HG03558 (cell line): Measurements from ENCODE around the gene TUFM.
"Not testable (repeated sequence)": the region's sequence is repeated elsewhere in the genome, so short reads cannot be mapped to it uniquely, and the experiment has no call there.

Experiments used
- ATAC-seq: cut with Tn5 transposase; IDR thresholded peaks from one replicate; pipeline ENCODE4 v1.9.1; 2021; ENCODE audit warnings: moderate number of reproducible peaks; ENCODE audit not compliant: unreplicated experiment; ENCODE audit errors: extremely low read depth

TUFM gene

DNA sequence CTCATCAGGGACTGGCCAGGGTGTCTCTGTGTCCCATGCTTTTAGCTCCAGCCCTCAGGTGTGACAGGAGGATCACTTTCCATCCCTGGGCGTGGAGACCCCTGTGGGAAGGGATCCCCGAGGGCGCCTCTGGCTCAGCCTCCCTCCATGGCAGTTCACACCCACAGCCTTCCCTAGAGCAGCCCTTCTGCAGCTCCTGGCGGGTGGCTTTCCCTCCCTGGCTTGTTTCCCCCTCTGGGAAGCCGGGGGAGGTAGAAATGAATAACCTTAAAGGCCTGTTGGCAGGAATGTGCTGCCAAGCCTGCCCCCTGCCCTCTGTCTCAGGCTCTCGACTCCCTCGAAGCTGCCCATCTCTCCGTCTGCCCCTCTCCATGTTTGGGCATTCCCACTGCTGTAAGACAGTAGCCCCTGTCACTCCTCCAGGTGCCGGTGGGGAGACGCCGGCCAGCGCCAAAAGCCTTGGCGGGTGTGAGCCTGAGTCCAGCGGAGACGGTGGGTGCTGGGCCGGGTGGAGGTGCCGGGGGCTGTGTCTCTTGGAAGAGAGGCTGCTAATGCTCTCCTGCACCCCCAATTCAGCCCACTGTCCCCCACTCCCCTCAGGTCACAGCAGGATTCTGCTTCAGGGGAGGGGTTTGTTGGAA, 30.0 kb upstream of the TUFM start:
- no peak for ATAC-seq

DNA sequence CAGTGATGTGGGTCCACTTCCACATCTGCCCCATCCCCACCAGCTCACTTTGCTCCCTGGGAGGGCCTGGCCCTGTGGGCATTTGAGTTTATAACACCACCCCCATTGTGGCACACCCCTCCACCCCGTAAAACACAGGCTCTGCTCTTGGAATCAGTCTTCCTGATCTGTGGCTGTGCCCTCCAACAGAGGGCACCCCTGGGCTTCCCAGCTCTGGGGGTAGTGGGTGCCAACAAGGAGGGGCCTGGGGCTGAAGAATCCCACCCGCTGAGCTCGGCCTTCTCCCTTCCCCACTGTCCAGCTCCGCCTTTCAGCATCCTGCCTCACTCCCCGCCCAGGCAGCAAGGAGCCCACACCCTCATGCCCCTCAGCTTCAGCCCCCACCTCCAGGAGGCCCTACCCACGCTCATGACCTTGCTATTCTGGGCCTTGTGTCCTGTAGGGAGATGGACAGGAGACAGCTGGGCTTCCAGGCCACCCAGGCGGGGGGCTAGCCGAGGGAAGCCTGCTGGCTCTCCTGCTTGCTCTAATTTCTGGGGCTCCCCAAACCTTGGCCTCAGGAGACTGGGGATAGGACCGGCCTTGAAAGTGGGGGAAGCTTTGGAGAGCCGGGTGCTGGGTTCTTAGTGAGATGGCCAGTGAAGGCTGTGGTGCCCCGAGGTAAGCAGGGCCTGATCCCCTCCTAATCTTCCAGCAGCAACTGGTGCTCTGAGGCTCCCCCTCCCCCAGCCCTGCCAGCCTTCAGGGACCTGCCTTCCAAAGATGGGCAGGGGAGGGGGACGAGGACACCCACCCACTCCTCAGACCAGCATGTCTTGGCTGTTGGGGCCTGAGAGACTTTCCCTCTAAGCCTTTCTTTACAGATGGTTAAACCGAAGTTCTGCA, 29.2 kb upstream of the TUFM start:
- no peak for ATAC-seq

DNA sequence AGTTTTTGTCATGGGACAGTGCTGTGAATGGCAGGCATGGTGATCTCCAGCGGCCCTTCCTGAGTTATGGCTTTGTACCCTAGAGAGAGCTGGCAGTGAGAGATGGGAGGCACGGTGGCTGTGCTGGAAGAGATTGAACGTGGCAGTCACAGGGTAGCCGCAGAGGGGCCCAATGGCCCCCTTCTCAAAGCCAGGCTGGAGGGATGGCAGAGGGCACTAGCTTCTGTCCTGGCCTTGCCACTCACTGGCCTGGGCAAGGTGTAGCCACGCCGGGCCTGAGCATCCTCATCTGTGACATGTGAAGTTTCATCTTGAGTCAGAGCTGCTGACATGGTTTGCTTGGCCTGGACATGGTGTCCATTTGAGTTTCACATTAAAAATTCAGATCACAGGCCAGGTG, 28.3 kb upstream of the TUFM start:
- ATAC-seq: no peak

DNA sequence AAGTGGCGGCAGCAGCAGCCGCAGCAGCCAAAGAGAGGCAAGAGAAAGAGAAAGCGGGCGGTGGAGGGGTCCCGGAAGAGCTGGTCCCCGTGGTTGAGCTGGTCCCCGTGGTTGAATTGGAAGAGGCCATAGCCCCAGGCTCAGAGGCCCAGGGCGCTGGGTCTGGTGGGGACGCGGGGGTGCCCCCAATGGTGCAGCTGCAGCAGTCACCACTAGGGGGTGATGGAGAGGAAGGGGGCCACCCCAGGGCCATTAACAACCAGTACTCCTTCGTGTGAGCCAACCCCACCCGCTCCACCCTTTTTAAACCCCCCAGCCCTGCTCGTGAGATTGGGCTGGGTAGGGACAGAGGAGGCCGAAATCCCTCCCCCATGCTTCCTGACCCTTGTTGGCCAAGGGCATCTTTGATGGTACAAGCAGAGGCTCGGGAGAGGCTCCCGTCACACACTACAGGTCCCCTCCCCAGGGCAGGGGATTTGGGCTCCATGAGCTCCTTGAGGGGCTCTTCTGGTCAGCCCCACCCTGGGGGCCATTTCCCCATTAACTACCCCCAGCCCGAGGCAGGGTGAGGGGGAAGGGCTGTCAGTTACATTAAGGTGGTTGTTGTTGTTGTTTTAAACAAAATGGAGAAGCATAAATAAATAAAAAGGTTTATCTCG, 27.5 kb upstream of the TUFM start:
- ATAC-seq: no peak

DNA sequence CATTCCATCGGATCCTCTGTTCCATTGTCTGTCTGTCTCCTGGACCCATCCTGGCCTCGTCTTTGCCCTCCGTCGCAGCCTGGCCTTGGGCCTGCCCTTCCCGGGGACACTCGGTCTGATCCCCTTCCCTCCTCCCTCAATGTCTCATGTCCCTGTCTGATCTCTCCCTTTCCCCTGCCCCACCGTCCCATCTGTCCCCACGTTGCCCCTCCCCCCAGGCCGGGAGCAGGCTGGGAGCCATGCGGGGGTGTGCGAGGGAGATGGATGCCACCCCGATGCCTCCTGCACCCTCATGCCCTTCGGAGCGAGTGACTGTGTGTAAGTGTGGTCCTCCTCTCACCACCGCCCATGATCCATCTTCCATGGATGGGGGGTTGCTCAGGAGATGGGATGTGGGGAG, 26.8 kb upstream of the TUFM start:
- no peak for ATAC-seq

DNA sequence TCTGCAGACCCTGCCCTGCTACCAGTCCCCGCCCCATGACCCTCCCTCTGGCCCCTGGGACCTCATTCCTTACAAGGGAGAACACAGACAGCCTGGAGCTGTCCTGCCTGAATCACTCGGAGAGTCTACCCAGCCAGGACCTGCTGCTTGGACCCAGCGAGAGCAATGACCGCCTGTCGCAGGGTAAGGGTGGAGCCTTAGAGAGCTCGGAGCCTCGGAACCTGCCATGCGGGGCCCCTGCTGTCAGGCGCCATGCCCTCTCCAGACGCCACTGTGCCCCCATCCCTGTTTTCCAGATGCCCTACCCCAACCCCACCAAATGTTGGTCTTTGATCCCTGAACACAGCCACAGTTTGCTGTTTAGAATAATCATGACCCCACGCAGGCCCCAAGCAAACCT, 23.1 kb upstream of the TUFM start:
- ATAC-seq: no peak

DNA sequence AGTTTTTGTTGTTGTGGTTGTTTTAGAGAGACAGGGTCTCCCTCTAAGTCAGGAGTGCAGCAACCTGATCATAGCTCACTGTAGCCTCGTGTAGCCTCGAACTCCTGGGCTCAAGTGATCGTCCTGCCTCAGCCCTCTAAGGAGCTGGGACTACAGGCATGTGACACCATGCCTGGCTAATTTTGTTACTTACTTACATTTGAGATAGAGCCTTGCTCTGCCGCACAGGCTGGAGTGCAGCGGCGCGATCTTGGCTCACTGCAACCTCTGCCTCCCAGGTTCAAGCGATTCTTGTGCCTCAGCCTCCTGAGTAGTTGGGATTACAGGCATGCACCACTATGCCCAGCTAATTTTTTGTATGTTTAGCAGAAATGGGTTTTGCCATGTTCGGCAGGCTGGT, 21.5 kb upstream of the TUFM start:
- not testable (repeated sequence) for ATAC-seq

DNA sequence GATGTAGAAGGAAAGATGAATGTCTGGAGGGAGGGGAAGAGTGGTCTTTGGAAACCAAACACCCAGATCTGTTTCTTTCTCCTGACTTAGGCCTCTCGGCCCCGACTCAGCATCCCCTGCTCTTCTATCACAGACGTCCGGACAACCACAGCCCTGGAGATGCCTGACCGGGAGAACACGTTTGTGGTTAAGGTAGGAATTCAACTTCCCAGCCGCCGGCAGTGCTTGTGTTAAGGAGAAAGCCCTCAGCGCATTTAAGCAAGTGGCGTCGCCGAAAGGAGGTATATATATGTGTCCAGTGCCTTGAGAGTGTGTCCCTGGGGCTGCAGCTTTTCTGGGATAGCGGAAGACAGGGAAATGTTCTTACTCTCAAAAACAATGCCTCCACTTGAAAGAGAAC, 21.1 kb upstream of the TUFM start:
- ATAC-seq: no peak

DNA sequence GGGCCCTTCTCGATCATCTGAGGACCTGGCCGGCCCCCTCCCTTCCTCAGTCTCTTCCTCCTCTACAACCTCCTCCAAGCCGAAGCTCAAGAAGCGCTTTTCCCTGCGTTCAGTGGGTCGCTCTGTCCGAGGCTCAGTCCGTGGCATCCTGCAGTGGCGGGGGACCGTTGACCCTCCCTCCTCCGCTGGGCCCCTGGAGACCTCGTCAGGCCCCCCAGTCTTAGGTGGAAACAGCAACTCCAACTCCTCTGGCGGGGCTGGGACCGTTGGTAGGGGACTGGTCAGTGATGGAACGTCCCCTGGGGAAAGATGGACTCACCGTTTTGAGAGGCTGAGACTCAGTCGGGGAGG, 20.3 kb upstream of the TUFM start:
- no peak for ATAC-seq

DNA sequence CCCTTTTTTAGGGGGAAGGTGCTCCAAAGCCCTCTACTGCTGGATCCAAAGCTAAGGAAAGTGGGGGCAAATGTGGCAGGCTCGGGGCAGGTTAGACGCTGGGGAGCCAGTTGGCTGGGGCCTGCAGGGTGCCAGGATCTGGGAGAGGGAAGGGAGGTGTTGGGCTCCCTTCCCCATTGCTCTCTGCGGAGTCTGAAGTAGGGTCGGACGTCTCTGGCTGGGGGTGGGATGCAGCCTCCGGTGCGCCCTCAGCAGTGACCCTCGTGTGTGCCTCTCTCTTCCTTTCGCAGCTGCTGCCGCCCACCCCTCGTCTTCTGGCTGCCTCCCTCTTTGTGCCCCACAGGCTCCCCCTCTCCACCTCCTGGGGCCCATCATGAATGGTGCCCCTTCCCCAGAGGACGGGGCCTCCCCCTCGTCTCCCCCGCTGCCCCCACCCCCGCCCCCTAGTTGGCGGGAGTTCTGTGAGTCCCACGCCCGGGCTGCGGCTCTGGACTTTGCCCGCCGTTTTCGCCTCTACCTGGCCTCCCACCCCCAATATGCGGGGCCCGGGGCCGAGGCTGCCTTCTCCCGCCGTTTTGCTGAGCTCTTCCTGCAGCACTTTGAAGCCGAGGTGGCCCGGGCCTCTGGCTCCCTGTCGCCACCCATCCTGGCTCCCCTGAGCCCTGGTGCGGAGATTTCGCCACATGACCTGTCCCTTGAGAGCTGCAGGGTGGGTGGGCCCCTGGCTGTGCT, 19.7 kb upstream of the TUFM start:
- no peak for ATAC-seq

DNA sequence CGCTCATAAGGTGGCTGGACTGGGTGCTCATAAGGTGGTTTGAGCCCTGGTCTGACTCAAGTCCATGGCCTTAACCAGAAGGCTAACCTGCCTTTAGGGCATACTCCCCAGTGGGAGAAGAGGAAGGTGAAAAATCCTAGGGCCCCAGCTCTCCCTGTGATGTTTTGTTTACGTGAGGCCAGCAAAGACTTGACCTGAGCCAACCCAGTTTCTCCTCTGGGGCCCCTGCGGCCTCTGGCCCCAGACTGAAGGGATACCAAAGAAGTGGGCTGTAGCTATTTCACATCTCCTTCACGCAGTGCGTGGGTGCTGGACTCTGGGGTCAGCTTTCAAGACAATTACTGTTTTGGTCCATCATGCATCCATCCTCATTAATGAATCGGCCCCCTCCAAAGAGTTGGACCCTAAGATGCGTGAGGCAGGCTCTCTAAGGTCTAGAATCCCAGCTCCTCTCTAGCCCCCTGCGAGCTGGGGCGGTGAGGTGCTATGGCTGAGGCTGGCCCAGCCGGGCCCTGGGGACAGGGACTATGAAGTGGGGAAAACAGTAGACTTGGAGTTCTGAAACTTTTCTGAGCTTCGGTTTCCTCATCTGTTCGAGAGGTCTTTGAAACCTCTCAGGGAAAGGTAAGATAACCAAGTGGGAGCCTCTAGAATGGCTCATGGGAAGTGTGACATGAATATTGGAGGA, 19.0 kb upstream of the TUFM start:
- ATAC-seq: no peak

DNA sequence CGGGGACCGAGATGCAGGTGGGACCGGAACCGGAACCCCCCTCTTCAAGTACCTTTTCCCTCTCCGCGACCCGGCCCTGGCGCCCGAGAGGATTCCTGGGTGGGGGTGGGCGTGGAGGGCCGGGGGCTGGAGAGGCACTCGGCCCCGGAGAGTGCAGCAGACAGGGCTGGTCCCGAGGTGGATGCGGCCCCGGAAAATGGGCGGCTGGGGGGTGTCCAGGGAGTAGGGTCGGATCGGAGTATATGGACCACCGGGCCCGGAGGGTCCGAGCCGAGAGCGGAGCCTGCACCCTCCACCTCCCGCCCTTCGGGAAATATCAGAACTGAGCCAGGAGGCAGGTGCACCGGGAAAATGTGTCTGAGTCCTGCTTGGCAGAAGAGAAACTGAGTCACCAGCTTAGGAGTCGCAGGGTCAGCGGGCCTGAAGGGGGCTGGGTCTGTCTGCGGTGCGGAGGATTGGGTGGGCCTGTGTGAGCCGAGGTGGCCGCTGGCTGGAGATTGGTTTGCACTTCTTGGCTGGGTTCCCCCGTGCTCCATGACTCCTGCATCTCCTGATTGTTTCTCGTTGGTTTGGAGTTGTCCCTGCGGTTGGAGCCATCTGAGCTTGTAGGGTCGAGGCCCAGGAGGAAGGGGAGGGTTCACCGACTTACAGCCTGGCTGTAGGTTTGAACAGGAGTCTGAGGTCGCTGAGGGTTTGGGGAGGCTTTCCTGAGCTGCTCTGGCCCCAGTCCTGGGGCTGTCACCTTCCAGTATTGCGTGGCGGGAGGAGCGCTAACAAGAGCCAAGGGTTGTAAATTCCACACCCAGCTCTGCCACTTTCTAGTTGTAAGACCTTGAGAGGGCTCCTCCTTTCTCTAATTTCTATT, 18.0 kb upstream of the TUFM start:
- no peak for ATAC-seq

DNA sequence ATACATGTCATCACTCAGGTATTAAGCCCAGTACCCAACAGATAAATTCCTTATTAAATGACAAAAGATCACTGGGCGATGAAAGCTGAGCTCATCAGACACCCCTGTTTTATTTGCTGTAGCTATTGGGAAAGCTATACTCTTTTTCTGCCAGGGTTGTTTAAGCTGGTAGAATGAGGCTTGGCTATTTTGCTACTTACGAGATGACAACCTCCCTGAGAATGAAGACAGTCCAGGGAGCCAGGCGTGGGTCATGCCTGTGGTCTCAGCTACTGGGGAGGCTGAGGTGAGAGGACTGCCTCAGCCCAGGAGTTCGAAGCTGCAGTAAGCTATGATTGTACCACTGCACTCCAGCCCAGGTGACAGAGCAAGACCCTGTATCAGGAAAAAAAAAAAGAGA, 13.2 kb upstream of the TUFM start:
- ATAC-seq: no peak

DNA sequence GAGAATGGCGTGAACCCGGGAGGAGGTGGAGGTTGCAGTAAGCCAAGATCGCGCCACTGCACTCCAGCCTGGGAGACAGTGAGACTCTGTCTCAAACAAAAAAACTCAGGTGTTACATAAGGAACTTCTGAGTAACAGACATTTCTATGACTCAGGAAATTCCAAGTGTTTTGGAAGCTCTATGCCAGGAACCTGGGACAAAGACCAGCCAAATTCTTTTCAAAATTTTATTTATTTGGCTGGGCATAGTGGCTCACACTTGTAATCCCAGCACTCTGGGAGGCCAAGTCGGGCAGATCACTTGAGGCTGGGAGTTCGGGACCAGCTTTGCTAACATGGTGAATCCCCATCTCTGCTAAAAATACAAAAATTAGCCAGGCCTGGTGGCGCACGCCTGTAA, 12.3 kb upstream of the TUFM start:
- no peak for ATAC-seq

DNA sequence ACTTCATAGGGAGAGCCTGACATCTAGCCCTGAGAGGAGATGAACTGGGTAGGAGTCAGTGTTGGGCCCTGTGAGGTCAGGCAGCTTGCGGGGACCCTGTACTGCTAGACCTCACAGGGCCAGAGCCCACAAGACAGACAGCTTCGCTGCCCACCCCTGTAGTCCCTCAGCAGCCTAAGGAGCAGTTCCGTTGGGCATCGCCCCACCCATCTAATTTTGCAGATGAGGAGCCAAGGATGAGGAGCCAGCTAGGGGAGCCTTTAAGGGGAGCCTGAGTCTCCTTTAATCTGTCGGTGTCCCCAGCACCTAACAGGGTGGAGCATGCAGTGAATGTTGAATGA, 755 bp upstream of the TUFM start:
- ATAC-seq: no peak

DNA sequence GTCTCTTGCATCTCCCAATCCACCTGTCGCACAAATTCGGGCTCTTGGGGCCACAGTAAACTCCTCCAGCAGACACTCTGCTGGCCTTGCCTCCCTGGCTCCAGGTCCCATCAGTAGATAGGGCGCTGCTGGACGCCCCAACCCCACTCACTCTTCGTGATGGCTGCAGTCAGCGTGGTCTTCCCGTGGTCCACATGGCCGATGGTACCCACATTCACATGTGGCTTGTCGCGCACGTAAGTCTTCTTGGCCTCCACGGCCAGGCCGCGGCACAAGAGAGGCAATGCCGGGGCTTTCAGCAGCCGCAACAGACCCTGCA, 428 bp downstream of the TUFM start:
- no peak for ATAC-seq

DNA sequence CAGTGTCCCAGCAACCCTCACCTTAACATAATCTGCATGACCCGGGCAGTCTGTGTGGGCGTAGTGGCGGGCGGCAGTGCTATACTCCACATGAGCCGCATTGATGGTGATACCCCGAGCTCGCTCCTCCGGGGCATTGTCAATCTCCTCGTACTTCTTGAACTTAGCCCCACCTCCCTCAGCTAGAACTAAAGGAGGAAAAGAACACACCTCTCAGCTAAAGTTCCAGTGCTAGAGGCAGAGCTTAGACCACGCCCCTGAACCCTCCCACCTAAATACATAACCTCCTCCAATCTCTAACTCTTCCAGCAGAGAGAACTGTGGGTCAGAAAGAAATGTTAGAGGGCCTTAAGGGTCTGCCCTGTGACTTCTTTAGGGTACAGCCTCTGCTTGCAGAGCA, 855 bp downstream of the TUFM start:
- ATAC-seq: no peak

DNA sequence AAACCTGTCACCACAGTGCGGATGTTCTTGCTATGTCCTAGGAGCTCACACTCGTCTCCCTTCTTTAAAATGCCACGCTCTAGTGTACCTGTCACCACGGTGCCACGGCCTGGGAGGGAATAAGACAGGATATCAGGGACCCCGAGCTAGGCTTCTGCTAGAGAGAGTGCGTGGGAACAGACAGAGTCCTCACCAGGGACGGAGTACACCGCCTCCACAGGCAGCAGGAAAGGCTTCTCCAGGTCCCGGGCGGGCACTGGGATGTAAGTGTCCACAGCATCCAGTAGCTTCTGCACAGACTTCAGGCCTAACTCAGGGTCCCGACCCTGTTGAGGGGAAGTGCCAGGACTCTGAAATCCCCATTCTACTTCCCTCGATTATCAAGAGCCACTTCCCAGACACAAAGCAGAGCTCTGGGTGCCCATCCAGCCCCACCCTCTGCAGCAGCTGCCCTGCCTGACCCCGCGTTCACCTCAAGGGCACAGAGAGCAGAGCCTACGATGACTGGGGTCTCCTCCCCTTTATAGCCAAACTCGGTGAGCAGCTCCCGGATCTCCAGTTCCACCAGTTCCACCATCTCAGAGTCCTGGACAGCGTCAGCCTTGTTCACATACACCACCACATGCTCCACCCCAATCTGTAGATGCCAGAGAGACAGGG, 1.8 kb downstream of the TUFM start:
- ATAC-seq: no peak

DNA sequence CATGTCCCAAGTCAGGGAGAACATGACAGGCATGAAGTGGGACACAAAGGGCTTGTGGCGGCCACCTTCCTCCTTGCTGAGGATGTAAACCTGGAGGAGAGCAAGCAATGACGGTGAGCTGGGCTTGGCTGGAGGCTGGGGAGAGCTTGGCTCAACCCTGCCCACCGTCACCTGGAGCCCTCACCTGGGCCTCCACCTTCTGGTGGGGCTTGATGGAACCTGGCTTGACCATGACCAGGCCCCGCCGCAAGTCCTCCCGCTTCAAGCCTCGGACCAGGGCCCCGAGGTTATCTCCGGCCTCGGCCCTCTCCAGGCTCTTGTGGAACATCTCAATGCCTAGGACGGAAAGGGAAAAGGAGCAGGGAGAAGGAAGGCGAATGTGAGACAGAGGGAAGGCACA, 2.4 kb downstream of the TUFM start:
- no peak for ATAC-seq
